ENCODE data around the gene DNAJC25. TPM values are rescaled to one million over a fixed set of nuclear protein-coding genes. Genes with fewer than 3 reads are reported as not detected.

Gene DNAJC25
- total and polyA plus RNA-seq, 7 donors = 1.9 to 20.1 (median 5.6) TPM

- peak overlapping the region; percentile 89 for H3K27ac ChIP-seq
- ATAC-seq = peak; percentile 5 to 43 (median 18)
- intact Hi-C loops (cut with DNase I) = loop anchor here in 1 of 2 donors (5.0 kb wide), 2 partner anchors 33 to 148 kb away; partner anchors contain the start of genes ECPAS and PTGR1
- H3K4me1 ChIP-seq = peaks cover 12% of the 10 kb centered on the region
- no peaks in the 10 kb centered on the region for H3K9me3 ChIP-seq
- 5 to 8% (median 7%) methylated on average over 17 of the region's 17 CpGs for WGBS, 3 donors
- TF ChIP-seq, protein P1, sequence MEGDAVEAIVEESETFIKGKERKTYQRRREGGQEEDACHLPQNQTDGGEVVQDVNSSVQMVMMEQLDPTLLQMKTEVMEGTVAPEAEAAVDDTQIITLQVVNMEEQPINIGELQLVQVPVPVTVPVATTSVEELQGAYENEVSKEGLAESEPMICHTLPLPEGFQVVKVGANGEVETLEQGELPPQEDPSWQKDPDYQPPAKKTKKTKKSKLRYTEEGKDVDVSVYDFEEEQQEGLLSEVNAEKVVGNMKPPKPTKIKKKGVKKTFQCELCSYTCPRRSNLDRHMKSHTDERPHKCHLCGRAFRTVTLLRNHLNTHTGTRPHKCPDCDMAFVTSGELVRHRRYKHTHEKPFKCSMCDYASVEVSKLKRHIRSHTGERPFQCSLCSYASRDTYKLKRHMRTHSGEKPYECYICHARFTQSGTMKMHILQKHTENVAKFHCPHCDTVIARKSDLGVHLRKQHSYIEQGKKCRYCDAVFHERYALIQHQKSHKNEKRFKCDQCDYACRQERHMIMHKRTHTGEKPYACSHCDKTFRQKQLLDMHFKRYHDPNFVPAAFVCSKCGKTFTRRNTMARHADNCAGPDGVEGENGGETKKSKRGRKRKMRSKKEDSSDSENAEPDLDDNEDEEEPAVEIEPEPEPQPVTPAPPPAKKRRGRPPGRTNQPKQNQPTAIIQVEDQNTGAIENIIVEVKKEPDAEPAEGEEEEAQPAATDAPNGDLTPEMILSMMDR (IDR thresholded peaks at IDR 0.05) = no peak
- peak overlapping the region; percentile 82 for H3K4me3 ChIP-seq
- H3K36me3 ChIP-seq (ENCODE audit: insufficient read depth in 1 of 2, low read depth in 1 of 2) = peaks cover 0 to 2% of the 10 kb centered on the region in 2 donors
- no peak for DNase-seq
- no peaks in the 10 kb centered on the region for H3K27me3 ChIP-seq (ENCODE audit: insufficient read depth in 3 of 3, low read length in 2 of 3)
Measured at GRCh38 chr9:111630182-111630963, 761 bp upstream of the DNAJC25 start.

DNA sequence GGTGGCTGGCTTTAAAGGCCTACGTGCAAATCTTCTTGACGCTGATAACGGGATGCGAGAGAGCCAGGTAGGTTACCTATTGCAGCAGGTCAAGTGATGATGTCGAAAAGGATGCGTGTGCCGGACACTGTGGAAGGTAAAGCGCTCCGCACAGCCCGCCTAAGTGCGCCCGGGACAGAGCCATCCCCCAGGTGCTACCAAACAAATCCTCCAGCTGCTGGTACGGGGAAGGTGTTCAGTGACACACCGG, 245 bp upstream of the DNAJC25 start:
- Histone ChIP-seq H3K27me3 (ENCODE audit: insufficient read depth in 3 of 3, low read length in 2 of 3) (no peaks in the 10 kb centered on the region), H3K4me1 (peaks cover 17% of the 10 kb centered on the region), H3K27ac (peak overlapping the region; percentile 89), H3K36me3 (ENCODE audit: insufficient read depth in 1 of 2, low read depth in 1 of 2) (peaks cover 0 to 2% of the 10 kb centered on the region in 2 donors), H3K9me3 (no peaks in the 10 kb centered on the region), H3K4me3 (peak overlapping the region; percentile 82)
- ATAC-seq (no peak), DNase-seq (no peak)
- 0 to 1% (median 1%) methylated on average over 14 of the region's 14 CpGs for WGBS, 3 donors
- TF ChIP-seq, protein P1 (IDR thresholded peaks at IDR 0.05) = no peak
- intact Hi-C loops (cut with DNase I) = loop anchor here in 1 of 2 donors (5.0 kb wide), 2 partner anchors 34 to 149 kb away; partner anchors contain the start of genes ECPAS and PTGR1

- Histone ChIP-seq H3K27ac (peak overlapping the region; percentile 89), H3K27me3 (ENCODE audit: insufficient read depth in 3 of 3, low read length in 2 of 3) (no peaks in the 10 kb centered on the region), H3K4me1 (peaks cover 27% of the 10 kb centered on the region), H3K4me3 (peak overlapping the region; percentile 82), H3K36me3 (ENCODE audit: insufficient read depth in 1 of 2, low read depth in 1 of 2) (peaks cover 0 to 2% of the 10 kb centered on the region in 2 donors), H3K9me3 (no peaks in the 10 kb centered on the region)
- DNase-seq (no peak), ATAC-seq (peak in 1 of 4 donors; percentile 36)
- TF ChIP-seq, protein P1 (IDR thresholded peaks at IDR 0.05) = no peak
- WGBS, 3 donors = 24 to 35% (median 31%) methylated on average over 5 of the region's 5 CpGs
- intact Hi-C loops (cut with DNase I) = loop anchor here in 1 of 2 donors (5.0 kb wide), 2 partner anchors 35 to 150 kb away; partner anchors contain the start of genes ECPAS and PTGR1
Measured at GRCh38 chr9:111632060-111632459, 926 bp downstream of the DNAJC25 start.

DNA sequence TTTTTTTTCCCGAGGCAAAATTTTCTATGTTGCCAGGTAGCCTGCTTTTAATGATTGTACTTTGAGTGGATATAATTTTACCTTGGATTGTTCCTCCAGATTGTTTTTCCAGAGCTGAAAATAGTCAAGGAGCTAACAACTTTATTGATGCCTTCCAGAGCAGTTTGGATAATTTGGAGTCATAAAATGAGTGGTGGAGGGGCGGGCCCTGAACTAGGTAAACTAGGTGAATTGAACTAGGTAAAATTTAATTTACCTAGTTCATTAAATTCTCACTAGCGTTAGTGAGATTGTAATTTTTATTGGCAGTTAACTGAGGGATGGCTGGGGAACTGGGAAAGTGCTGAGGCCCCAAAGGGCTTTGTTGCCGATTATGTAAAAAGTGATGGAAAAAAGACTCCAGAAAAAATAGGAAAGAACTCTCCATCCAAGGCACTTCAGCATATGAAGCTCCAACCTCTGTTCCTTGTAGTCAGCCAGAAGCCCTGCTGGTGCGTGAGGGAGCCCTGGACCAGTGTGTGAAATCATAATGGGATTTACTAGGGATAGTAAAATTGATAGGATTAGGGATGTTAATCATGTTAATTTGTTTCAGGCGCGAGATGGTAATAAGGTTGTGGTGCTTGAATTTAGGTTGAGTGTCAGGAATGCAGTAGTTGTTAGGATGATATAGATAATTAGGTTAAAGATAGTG, 1.7 kb downstream of the DNAJC25 start:
- no peak overlapping the region for H3K27ac ChIP-seq
- H3K4me3 ChIP-seq = peak overlapping the region; percentile 82
- H3K4me1 ChIP-seq = peaks cover 30% of the 10 kb centered on the region
- H3K36me3 ChIP-seq (ENCODE audit: insufficient read depth in 1 of 2, low read depth in 1 of 2) = peaks cover 0 to 2% of the 10 kb centered on the region in 2 donors
- 56 to 72% (median 58%) methylated on average over 7 of the region's 7 CpGs for WGBS, 3 donors
- intact Hi-C loops (cut with DNase I) = loop anchor here in 1 of 2 donors (5.0 kb wide), 2 partner anchors 36 to 151 kb away; partner anchors contain the start of genes ECPAS and PTGR1
- ATAC-seq (no peak), DNase-seq (no peak)
- TF ChIP-seq, protein P1 (IDR thresholded peaks at IDR 0.05) = no peak
- no peaks in the 10 kb centered on the region for H3K9me3 ChIP-seq
- H3K27me3 ChIP-seq (ENCODE audit: insufficient read depth in 3 of 3, low read length in 2 of 3) = no peaks in the 10 kb centered on the region
